Spleen (tissue), 11 donors: Measurements from ENCODE around the gene SEMA3G. TPM values are rescaled to one million over a fixed set of nuclear protein-coding genes. Genes with fewer than 3 reads are reported as not detected.
A peak's percentile ranks its signal among the peaks of the same experiment; 100 is the strongest.

Experiments
- DNase-seq: peaks from one replicate; pipeline ENCODE4 v3.0.0-alpha.2; 2020
- H3K27ac ChIP-seq, 8 donors: fragments of 200-600 bp; sonication (generic) in 7 of 8; 1 replicate in 4 of 8; 2 replicates in 4 of 8; pipeline versions ENCODE4 v1.5.0 to v1.8.0; 2016 to 2021; ENCODE audit warnings: inconsistent platforms in 4 of 8, mild to moderate bottlenecking in 4 of 8, moderate library complexity in 1 of 8
- H3K27me3 ChIP-seq, 7 donors: fragments of 200-600 bp; sonication (generic) in 6 of 7; replicated peaks in 1 of 7; 1 replicate in 4 of 7; 2 replicates in 3 of 7; pipeline versions ENCODE4 v1.5.0 to v1.8.0; 2016 to 2021; ENCODE audit warnings: inconsistent platforms in 3 of 7, mild to moderate bottlenecking in 1 of 7
- H3K36me3 ChIP-seq, 6 donors: fragments of 200-600 bp; sonication (generic) in 5 of 6; 1 replicate in 4 of 6; 2 replicates in 2 of 6; pipeline versions ENCODE4 v1.5.0 to v1.8.0; 2016 to 2021; ENCODE audit warnings: inconsistent platforms in 2 of 6
- H3K4me1 ChIP-seq, 6 donors: fragments of 200-600 bp; sonication (generic) in 5 of 6; 1 replicate in 3 of 6; 2 replicates in 3 of 6; pipeline versions ENCODE4 v1.5.0 to v1.8.0; 2016 to 2021; ENCODE audit warnings: inconsistent platforms in 3 of 6
- H3K4me3 ChIP-seq, 8 donors: fragments of 200-600 bp; sonication (generic) in 7 of 8; 1 replicate in 4 of 8; 2 replicates in 4 of 8; pipeline versions ENCODE4 v1.5.0 to v1.8.0; 2016 to 2021; ENCODE audit warnings: inconsistent platforms in 4 of 8, mild to moderate bottlenecking in 4 of 8, moderate library complexity in 2 of 8
- H3K9me3 ChIP-seq, 8 donors: fragments of 200-600 bp; sonication (generic) in 7 of 8; 1 replicate in 4 of 8; 2 replicates in 4 of 8; pipeline versions ENCODE4 v1.5.0 to v1.8.0; 2016 to 2021; ENCODE audit warnings: inconsistent platforms in 4 of 8
- POLR2A ChIP-seq, 3 donors: fragments of 450-650 bp; IDR thresholded peaks; one replicate each; pipeline ENCODE4 v1.5.1; 2017; ENCODE audit warnings: antibody characterized with exemption in 3 of 3, mild to moderate bottlenecking in 1 of 3
- POLR2AphosphoS5 ChIP-seq, 3 donors: sonication (generic); formaldehyde crosslinking; IDR thresholded peaks; one replicate each; pipeline ENCODE4 v1.5.1; 2017; ENCODE audit warnings: antibody characterized with exemption in 3 of 3
- WGBS, 5 donors: extraction: QIAGEN DNeasy Blood & Tissue Kit in 3 of 5; methylation state at CpG; one replicate each; pipeline versions ENCODE4 v1.1.5 to v1.1.7; 2013 to 2018; 5-methylcytosine and 5-hydroxymethylcytosine counted together
- intact Hi-C: fragments of 100-400 bp; cut with DNase I; formaldehyde crosslinking; loops from one replicate; pipeline ENCODE4 v1.15.0; 2023; ENCODE audit warnings: low total_unique reads
- polyA plus RNA-seq, 3 donors: library from polyadenylated mRNA; stranded (reverse); fragments of 200-250 nt; gene quantifications; one replicate each; pipeline ENCODE4 v1.2.1, GENCODE V29; 2013
- total RNA-seq, 7 donors: library from RNA; depleted of rRNA in 3 of 7; stranded (reverse); fragments of >200 nt in 3 of 7; fragmentation: NEBNext Ultra II Directional in 4 of 7; extraction: Animal tissue kit (Norgen Biotek cat#: 25700) in 4 of 7; gene quantifications; one replicate each; pipeline versions ENCODE4 v1.1.0 to v1.2.1, GENCODE V29; 2016 to 2021
- TF ChIP-seq, protein P1 (sequence below), 11 experiments: fragments of 200-600 bp in 7 of 11; fragments of 450-650 bp in 4 of 11; sonication (generic) in 4 of 11; IDR thresholded peaks in 8 of 11; conservative IDR thresholded peaks in 3 of 11; 1 replicate in 7 of 11; 2 replicates in 4 of 11; pipeline versions ENCODE4 v1.4.0 to v1.8.0; 2016 to 2021; ENCODE audit warnings: antibody characterized with exemption in 11 of 11, inconsistent platforms in 4 of 11, mild to moderate bottlenecking in 1 of 11
- donor health status: healthy with polysubstance abuse.
- donor health status: DM: no; HTN: no; CAD: no; lungs with moderate emphysema.
- donor health status: DM: no; HTN: no; CAD: no.
- donor health status: Bipolar disorder and iron deficiency.
- donor health status: healthy.
- donor health status: DM: no; HTN: no; CAD: no.
- donor health status: DM: yes; HTN: yes; CAD: no.

SEMA3G gene
- total and polyA plus RNA-seq, 10 donors: 1.0 to 20.2 (median 9.5) TPM

DNA sequence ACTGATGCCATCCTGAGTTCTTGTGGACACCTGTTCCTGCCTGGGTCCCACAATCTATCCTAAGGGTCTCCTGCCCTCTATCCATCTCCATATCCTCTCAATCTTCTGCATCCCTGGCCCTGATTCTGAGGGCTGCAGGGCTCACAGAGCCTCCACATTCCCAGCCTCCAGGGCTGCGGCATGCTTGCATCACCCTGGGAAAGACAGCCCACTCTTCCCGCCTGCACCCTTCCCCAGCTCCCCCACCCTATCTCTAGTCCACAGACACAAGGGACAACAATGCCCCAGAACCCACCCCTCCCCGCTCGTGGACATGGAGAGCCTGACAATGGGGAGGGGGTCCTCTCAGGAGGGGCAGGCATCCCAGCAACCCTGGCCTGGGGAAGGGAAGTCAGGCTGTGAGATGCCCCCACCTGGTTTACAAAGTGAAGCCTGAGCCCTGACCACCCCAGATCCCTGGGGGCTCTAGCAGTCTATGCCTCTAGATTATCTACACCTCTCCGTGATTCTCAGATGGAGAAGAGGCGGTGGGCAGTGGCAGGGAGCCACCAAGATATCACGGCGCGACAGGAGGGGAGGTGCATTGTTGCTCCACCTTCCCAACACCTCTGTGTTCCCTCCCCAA, 10.3 kb downstream of the SEMA3G start:
- H3K27me3 ChIP-seq: no peaks in the 10 kb centered on the region
- WGBS, 5 donors: 80 to 96% (median 92%) methylated on average over 7 to 9 of the region's 9 CpGs
- H3K4me3 ChIP-seq: no peak overlapping the region
- peak; percentile 46 for DNase-seq
- no peak for TF ChIP-seq POLR2AphosphoS5 (IDR thresholded peaks at IDR 0.05)
- TF ChIP-seq, protein P1, sequence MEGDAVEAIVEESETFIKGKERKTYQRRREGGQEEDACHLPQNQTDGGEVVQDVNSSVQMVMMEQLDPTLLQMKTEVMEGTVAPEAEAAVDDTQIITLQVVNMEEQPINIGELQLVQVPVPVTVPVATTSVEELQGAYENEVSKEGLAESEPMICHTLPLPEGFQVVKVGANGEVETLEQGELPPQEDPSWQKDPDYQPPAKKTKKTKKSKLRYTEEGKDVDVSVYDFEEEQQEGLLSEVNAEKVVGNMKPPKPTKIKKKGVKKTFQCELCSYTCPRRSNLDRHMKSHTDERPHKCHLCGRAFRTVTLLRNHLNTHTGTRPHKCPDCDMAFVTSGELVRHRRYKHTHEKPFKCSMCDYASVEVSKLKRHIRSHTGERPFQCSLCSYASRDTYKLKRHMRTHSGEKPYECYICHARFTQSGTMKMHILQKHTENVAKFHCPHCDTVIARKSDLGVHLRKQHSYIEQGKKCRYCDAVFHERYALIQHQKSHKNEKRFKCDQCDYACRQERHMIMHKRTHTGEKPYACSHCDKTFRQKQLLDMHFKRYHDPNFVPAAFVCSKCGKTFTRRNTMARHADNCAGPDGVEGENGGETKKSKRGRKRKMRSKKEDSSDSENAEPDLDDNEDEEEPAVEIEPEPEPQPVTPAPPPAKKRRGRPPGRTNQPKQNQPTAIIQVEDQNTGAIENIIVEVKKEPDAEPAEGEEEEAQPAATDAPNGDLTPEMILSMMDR (IDR thresholded peaks at IDR 0.05 in 8 of 11, conservative IDR thresholded peaks at IDR 0.05 in 3 of 11): no peak
- TF ChIP-seq POLR2A (IDR thresholded peaks at IDR 0.05): no peak
- intact Hi-C loops: no loop called here
- H3K36me3 ChIP-seq: no peaks in the 10 kb centered on the region
- peaks cover 0 to 59% (median 22%) of the 10 kb centered on the region in 6 donors for H3K4me1 ChIP-seq
- H3K27ac ChIP-seq: peak overlapping the region in 1 of 8 donors; percentile 13
- H3K9me3 ChIP-seq: no peaks in the 10 kb centered on the region

DNA sequence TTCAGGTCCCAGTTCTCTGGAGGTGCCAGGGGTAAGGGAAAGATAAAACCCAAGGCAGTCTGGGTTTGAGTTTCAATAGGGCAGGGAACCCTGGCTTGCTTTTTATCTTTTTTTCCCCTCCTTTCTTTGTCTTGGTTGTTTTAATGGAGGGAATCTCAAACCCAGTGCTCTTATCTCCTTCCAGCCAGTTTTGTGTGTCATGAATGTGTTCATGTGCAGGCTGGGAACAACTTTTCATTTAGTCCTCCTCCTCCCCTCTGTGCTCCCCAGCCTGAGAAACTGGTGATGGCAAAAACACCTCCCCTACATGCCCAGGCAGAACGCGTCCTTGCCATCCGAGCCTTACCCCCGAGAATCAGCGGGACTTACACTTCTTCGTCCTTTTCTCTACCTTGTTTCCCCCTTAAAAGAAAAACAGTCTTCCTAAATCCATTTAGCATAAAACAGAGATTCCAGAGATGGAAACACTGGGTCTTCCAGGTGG, 10.9 kb downstream of the SEMA3G start:
- H3K36me3 ChIP-seq: no peaks in the 10 kb centered on the region
- no peak overlapping the region for H3K4me3 ChIP-seq
- H3K9me3 ChIP-seq: no peaks in the 10 kb centered on the region
- intact Hi-C loops: no loop called here
- H3K27me3 ChIP-seq: no peaks in the 10 kb centered on the region
- H3K4me1 ChIP-seq: peaks cover 0 to 60% (median 22%) of the 10 kb centered on the region in 6 donors
- H3K27ac ChIP-seq: no peak overlapping the region
- WGBS, 5 donors: 89 to 96% (median 95%) methylated on average over 6 of the region's 6 CpGs
- no peak for TF ChIP-seq POLR2AphosphoS5 (IDR thresholded peaks at IDR 0.05)
- TF ChIP-seq, protein P1 (IDR thresholded peaks at IDR 0.05 in 8 of 11, conservative IDR thresholded peaks at IDR 0.05 in 3 of 11): no peak
- DNase-seq: peak; percentile 28

DNA sequence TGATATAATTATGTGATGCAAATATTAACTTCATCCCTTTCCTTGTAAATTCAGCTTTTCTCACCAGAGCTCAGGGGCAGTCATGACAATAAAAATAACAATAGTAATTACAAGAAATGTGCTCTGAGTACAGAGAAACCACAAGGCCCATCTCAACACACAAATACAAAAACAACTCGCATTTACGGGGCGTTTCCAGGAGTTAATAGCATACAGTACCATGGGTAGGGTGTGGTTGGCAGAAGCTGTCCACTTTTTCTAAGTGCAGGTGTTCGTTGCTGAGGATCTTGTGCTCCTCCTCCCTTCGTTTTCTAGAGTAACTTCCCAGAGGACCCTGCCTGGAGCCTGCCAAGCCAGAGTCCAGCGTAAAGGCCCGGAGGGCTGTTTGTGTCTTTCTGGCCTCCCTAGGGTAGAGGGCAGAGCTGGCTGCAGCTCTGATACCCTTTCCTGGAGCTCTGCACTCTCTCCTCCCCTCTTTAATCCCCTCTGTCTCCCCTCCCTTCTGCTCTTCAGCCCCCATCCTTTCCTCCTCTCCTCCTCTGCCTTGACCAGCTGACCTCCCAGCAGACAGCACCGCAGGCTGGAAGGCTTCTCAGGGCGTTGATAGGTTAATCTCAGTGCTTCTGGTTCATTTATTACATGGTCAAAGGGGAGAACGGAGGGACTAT, 11.4 kb downstream of the SEMA3G start:
- H3K4me3 ChIP-seq: no peak overlapping the region
- no peaks in the 10 kb centered on the region for H3K36me3 ChIP-seq
- no peak for TF ChIP-seq POLR2AphosphoS5 (IDR thresholded peaks at IDR 0.05)
- TF ChIP-seq, protein P1 (IDR thresholded peaks at IDR 0.05 in 8 of 11, conservative IDR thresholded peaks at IDR 0.05 in 3 of 11): no peak
- TF ChIP-seq POLR2A (IDR thresholded peaks at IDR 0.05): no peak
- DNase-seq: peak; percentile 61
- 66 to 85% (median 78%) methylated on average over 10 of the region's 10 CpGs for WGBS, 5 donors
- intact Hi-C loops: no loop called here
- H3K27ac ChIP-seq: peak overlapping the region in 2 of 8 donors; percentile 11 to 21
- peaks cover 0 to 65% (median 22%) of the 10 kb centered on the region in 6 donors for H3K4me1 ChIP-seq
- no peaks in the 10 kb centered on the region for H3K9me3 ChIP-seq
- no peaks in the 10 kb centered on the region for H3K27me3 ChIP-seq

DNA sequence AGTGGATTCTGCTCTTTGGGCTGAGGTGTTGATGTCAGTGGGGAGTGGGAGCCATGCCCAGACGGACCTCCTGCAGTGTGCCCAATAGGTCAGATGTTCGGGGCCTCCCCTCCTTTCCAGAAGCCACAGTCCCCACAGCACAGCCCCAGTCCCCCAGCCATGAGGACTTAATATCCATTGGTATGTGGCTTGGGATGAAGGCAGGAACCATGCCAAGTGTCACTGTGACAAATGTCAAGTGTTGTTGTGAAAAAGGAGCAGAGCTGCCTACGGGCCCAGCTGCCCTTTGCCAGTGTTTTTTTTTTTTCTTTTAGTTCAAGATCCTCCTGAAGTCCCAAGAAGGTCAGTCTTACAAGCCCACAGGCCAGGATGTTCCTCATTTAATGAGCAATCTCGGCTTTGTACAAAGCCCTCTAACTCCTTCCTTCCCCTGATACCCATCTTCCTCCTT, 12.2 kb downstream of the SEMA3G start:
- TF ChIP-seq POLR2A (IDR thresholded peaks at IDR 0.05): no peak
- TF ChIP-seq POLR2AphosphoS5 (IDR thresholded peaks at IDR 0.05): no peak
- TF ChIP-seq, protein P1 (IDR thresholded peaks at IDR 0.05 in 8 of 11, conservative IDR thresholded peaks at IDR 0.05 in 3 of 11): no peak
- intact Hi-C loops: no loop called here
- 44 to 61% (median 51%) methylated on average over 4 of the region's 4 CpGs for WGBS, 5 donors
- no peaks in the 10 kb centered on the region for H3K27me3 ChIP-seq
- no peaks in the 10 kb centered on the region for H3K36me3 ChIP-seq
- H3K4me1 ChIP-seq: peaks cover 0 to 57% (median 22%) of the 10 kb centered on the region in 6 donors
- DNase-seq: peak; percentile 54
- H3K9me3 ChIP-seq: no peaks in the 10 kb centered on the region
- H3K27ac ChIP-seq: peak overlapping the region in 2 of 8 donors; percentile 11 to 21
- no peak overlapping the region for H3K4me3 ChIP-seq
